Dermis blood vessel endothelial cell (primary cell): ENCODE data around the gene PRRX2. TPM values are rescaled to one million over a fixed set of nuclear protein-coding genes. Genes with fewer than 3 reads are reported as not detected.

Experiments
- DNase-seq: peaks from one replicate; pipeline ENCODE4 v3.0.0; 2010
- total RNA-seq: library from RNA; depleted of rRNA; stranded (reverse); fragments of >200 nt; gene quantifications from 2 replicates; pipeline ENCODE4 v1.2.3, GENCODE V29; 2014

Gene PRRX2
- total RNA-seq, 1 donor from 2014 or later = 1.2 TPM

DNA sequence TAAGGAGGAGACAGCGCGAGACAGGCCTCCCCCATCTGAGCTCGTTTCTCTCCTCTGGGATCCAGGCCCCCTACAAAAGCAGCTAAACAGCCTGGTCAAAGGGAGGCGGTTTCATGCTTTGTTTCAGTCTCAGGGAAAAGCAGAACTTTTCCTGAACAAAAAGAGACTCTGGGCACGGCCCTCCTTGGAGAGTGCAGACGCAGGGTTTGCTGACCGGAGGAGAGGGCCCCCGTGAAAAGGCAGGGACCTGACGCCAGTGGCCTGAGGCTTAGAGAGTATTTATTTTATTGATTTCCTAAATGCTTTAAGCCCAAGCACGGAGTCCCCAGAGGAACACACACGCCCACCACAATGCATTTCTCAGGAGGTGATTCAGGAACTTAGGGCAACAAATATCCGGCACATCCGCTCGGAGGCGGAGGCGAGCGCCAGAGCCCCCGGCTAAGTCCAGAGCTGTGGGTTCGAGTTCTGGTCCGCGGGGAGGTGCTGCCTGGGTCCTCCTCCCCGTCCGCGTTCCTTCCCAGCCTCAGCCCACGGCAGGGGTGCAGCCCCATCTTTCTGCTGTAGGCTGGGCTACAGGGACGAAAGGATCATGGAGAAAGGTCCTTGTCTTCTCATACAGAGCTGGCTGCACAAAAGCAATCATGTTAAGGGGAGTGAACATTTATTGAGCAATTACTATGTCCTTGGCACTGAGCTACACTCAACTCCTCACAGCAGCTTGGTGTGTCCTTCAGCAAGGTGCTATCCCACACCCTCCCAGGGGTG is 47.4 kb downstream of the PRRX2 start:
- peak; percentile 37 for DNase-seq

DNA sequence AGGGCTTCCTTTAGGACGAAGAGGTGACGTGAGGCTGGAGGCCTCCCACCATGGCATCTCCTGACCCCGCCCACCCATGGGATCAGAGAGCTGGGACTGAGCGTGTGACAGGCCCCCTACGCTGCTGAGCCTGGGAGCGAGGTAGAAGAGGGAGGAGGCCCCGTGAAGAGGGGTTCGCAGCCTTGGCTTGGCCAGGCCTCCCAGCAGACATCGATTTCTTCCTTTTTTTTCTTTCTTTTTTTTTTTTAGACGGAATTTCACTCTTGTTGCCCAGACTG is 47.9 kb downstream of the PRRX2 start:
- DNase-seq = no peak

DNA sequence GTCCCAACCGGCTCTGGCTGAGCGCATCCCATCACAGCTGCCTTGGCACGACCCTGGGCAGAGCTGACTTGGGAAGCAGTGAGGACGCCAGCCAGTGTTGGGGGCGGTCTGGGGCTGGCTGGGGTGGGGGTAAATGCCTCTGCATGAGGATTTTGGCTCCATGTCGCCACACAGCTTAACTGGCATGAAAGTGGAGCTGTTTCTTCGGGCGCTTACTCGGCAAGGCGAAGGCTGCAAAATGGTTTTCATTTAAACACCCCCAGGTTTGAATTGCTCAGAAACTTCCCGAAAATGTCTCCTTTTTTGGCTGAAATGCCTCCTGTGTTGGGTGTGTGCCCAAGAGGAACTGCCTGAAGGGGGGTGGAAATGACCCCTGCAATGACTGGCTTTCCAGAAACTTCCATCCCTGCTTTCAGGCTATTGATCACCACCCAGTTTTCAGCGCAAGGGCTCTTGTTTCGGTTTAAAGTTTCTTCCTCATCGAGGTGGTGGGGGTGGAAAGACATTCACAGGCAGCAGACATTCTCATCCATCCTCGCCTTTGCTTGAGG is 49.1 kb downstream of the PRRX2 start:
- no peak for DNase-seq

DNA sequence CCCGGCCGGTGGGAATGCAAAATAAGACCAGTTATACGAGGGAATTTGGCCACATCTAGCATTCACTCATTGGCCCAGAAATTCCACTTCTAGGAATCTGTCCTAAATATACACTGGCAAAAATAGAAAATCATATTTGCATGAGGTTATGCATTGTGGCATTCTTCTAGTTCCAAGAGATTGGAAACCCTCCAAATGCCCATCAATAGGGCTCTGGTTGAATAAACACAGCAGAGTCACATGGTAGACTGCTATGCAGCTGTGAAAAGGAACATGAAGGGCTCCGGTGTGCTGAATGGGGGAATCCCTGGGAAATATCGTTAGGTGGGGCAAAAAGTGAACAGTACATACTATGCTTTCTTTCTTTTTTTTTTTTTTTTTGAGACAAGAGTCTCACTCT is 50.6 kb downstream of the PRRX2 start:
- DNase-seq = no peak

DNA sequence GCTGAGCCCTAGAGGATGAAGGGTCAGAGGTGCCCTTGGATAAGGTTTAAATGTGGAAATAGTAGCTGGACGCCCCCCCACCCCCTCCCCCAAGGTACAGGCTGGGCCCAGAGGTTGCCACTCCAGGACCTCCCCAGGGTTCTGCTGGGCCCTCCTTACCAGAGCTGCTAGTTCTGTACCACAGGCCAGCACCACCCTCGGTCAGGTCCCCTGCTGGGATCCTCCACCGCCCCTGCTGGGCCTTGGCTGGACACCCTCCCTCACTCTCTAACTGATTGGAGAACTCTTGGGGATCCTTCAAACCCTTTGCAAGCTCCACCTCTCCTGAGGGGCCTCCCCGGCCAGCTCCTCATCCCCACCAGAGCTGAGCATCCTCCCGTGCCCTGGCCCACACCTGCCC is 52.5 kb downstream of the PRRX2 start:
- DNase-seq = no peak

DNA sequence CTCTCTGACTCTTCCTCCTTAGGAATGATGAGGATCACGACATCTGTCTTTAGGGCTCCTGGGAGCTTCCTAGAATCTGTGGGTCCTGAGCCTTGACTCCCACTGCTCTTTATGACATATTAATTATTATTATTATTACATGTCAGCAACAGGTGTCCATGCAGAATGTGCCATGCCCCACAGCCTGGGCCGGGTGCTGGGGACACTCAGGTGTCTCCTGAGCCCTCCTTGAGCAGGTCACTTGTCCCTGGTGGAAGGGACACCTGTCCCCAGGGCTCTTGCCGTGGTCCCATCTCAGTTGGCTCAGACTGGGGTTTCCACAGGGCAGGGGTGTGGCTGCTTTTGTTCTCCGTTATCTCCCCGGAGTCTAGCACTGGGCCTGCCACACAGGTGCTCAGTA is 53.2 kb downstream of the PRRX2 start:
- DNase-seq = no peak

DNA sequence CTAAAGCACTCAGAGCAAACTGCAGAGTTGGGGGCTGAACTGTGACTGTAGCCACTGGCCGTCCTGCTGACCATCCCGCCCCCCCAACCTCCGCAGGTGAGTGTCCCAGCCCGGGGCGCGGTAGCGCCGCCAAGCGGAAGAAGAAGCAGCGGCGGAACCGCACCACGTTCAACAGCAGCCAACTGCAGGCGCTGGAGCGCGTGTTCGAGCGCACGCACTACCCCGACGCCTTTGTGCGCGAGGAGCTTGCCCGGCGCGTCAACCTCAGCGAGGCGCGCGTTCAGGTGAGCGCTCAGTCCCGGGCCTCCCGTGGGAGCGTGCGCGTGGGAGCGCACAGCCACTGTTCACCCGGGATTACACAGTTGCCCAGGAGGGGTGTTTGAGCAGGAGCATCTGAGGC is 53.7 kb downstream of the PRRX2 start:
- no peak for DNase-seq

DNA sequence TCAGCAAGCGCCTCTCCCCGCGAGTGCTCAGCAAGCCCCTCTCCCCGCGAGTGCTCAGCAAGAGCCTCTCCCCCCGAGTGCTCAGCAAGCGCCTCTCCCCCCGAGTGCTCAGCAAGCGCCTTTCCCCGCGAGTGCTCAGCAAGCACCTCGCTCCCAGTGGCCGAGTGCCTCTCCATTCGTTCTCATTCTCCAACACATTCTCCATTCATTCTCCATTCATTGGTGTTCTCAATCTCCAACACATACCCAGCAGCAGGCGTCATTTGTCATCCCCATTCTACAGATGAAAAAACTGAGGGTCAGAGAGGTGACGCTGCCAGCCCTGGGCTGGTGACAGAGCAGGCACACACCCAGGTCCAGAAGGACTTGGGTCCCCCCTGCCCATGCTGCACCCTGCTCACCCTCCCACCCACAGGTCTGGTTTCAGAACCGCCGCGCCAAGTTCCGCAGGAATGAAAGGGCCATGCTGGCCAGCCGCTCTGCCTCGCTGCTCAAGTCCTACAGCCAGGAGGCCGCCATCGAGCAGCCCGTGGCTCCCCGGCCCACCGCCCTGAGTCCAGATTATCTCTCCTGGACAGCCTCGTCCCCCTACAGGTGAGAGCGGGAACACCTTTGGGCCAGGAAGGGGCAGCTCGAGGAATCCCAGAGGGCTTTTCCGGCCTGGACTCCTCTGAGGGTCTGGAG is 54.9 kb downstream of the PRRX2 start:
- no peak for DNase-seq

DNA sequence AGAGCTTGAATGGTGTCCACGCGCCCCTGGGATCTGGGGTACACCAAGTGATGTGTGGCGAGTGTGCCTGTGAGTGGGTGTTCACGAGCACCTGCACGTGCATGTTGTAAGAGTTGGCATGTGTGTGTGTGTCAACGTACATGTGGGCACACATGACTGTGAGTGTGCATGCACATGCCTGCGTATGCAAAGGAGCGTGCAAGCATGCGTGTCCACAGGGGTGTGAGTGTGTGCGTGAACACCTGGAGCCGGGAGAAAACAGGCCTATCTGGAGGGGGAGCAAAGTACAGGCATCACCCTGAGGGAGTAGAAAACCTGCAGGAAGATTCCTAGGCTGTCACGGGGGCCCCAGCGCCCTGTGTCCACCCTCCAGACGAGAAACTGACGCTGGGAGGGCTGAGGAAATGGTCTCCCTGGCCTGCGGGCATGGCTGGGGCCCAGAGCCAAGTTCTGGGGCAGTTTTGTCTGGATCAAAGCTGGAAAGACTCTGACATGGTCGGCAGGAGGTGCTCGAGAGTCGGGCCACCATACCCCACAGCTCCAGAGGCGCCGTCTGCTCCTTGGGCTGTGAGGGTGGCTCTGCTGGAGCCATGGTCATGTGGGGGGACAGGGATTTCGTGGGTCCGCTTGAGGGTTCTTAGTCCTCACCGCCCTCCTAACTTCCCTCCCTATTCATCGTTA is 55.6 kb downstream of the PRRX2 start:
- DNase-seq = no peak

DNA sequence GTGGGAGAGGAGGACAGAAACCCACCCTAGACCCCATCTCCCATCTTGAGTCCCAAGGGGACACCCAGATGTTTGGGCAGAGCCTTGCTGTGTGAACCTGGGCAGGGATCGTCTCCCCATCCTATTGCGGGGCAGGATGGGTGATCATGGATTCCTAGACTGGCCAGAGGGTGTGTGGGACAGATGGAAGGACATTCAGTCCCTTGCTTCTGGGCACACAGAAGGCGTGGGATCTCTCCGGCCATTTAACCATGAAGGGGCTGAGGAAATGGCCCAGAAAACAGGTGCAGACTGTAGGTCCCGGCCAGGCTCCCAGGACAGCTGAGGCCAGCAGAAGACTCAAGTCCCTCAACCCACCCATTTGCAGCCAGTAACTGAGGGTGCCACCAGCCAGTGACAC is 57.5 kb downstream of the PRRX2 start:
- no peak for DNase-seq

DNA sequence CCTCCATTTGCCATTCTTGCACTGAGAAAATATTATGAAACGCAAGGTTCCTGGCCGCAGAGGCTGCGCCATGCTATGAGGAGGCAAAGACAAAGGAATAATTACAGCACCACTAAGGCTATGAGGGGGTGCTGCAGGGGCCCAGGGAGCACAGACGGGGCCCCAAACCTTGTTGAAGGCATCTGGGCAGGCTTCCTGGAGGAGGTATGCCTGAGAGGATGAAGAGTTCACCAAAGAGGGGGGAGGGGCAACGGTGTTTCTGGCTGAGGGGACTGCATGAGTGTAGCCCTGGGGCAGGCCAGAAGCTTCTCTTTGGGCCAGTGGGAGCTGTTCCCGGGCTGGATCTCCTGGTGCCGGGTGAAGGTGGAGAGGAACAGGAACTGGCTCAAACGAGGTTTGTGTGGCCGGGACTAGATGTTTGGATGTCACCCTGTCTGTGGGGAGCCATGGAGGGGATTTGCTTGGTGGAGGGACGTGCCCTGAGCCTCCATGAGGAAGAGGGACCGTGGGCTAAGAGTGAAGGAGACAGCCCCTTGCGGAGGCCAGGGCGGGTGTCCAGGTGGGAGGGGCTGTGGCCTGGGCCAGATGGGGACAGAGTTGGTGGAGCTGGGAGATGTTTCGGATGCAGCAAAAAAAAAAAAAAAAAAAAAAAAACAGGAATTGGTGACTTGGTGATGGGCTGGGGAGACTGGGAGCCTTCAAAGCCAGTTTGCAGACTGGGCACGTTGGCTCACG is 59.2 kb downstream of the PRRX2 start:
- DNase-seq = no peak

DNA sequence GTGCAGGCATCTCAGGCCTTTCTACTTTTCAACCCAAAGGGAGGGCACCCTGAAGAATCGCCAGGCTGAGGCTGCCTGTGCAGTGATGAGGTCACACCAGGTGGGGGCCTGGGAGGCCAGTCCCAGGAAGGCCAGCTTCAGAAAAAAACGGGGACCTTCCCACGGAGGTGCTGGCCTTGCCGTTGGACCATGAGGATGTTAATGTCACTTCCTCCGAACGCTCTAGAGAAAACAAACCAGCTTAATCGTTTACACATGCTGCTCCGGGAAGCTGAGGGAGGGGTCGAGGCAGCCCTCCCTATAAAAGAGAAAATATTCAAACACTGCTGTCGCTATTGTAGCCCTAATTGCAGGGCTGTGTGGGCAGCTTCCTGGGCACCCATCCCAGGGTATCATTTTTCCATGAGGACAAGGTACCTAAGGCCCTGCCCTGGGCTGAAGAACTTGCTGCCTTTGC is 60.4 kb downstream of the PRRX2 start:
- DNase-seq = no peak

DNA sequence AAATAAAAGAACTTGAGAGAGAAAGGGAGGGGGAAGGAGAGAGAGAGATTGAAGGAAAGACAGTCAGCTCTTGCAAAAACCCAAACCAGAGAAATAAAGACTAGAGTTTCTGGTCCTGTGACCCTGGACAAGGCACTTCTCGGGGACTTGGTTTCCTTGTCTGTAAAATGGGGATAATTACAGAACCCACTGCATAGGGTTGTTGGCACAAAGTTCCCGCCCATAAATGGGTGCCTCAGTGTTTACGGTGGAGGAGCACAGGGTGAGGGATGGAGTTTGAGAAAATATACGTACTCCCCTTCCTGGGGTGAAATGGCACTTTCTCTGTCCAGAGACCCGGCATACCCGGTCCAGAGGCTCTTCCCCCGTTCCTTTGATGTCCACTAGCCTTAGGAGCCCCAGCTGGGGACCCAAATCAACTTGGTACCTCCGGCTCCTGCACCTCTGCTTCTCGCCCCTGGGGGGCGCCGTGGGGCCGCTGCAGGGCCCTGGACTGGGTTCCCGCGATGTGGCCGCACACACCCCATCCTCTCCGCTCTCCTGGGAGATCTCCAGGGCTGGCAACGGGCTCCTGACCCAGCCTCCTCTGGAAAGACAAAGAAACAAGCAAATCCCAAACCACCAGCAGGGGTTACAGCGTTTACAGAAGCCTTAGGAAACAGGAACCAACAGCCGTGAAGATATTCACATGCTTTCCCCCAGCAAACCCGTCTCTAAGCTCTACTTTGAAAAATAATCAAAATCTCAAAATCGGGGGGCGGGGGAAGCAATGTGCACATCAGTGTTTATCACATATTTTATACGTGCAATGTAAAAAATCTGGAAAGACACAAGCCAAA is 61.1 kb downstream of the PRRX2 start:
- peak; percentile 68 for DNase-seq

DNA sequence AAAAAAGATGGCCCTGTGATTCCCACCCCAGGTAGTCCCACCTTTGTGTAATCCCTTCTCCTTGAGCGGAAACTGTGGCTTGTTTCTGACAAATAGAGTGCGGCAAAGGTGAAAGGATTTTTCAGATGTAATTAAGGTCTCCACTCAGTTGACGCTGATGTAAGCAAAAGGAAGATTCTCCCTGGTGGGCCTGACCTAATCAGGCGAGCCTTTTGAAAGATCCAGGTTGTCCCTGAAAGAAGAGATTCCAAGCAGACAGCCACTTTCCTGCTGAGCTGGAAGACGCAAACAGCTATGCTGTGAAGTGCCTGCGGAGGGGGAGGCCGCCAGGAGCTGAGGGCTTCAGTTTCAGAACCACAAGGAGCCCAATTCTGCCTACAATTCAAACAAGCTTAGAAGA is 63.3 kb downstream of the PRRX2 start:
- no peak for DNase-seq

DNA sequence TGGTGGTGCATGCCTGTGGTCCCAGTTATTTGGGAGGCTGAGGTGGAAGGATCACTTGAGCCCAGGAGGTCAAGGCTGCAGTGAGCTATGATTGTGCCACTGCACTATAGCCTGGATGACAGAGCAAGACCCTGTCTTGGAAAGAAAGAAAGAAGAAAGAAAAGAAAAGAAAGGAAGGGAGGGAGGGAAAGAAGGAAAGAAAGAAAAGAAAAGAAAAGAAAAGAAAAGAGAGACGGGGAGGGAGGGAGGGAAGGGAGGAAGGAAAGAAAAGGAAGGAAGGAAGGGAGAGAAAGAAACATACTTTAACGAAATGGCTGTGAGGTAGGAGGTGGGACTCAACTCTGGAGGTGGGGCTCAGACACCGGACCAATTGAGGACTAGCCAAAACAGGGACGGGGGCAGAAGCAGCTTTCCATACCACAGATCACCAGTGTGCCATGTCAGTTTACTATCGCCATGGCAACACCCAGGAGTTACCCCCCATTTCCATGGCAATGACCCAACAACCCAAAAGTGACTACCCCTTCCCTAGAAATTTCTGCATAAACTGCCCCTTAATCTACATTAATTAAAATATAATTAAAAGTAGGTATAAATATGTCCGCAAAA is 66.1 kb downstream of the PRRX2 start:
- DNase-seq = no peak

DNA sequence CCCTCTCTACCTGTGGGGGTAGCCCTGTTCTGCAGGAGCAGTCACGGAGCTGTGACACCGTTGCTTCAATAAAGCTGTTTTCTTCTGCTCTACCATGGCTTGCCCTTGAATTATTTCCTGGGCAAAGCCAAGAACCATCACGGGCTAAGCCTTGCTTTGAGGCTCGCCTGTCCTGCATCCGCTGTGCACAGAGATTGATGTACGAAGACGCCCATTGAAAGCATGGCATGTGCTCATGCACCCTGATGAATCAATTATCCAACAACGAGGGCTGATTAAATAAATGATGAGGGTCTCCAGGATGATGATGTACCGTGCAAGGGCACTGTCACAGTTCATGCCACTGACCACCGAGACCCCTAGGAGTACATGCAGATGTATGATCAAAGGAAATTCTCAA is 66.7 kb downstream of the PRRX2 start:
- DNase-seq = no peak

DNA sequence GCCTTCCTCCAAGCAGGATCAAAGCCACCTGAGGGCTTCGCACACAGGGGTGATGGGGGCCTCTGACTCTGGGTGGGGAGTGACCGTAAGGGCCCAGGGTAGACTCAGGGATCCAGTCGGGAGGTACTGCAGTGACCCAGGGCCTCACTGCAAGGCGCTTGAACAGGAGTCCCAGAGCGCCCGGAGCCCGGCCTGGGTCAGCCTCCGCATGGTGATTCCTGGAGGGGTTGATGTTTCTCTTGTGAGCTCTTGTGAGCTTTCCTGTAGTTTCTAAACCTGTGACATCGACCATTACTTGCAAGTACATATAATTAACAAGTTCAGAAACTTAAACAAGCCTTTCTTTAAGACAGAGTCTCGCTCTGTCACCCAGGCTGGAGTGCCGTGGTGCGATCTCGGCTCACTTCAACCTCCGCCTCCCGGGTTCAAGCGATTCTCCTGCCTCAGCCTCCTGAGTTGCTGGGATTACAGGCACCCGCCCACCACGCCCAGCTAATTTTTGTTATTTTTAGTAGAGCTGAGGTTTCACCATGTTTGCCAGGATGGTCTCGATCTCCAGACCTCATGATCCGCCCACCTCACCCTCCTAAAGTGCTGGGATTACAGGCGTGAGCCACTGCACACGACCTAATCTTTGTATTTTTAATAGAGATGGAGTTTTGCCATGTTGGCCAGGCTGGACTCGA is 67.6 kb downstream of the PRRX2 start:
- no peak for DNase-seq

DNA sequence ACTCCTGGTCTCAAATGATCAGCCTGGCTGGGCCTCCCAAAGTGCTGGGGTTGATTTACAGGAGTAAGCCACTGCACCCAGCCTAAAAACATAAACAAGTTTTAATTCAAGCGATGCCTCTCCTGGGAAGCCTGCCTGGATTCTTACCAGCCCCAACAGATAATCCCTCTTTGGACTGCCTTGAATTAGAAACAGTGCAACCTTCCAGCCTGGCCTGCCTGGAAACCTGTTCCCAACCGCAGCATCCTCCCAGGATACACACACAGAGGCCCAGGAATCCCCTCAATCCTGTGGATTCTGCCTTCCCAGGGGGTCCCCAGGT is 68.1 kb downstream of the PRRX2 start:
- no peak for DNase-seq

DNA sequence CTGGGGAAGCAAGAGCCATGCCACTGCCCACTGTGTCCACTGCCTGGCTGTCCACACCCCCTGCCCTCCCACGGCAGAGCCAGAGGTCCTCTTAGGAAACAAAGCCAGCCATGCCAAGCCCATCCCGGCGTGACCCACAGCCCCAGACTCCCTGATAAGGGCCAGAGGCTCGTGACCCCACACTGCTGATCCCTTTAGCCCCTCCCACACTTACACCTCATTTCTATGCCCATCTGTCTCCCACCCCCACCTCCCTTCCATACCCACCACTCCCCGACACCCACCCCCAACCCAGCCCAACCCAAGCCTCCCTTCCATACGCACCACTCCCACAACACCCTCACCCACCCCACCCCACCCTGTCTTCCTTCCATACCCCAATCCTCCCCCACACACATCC is 70.1 kb downstream of the PRRX2 start:
- no peak for DNase-seq

DNA sequence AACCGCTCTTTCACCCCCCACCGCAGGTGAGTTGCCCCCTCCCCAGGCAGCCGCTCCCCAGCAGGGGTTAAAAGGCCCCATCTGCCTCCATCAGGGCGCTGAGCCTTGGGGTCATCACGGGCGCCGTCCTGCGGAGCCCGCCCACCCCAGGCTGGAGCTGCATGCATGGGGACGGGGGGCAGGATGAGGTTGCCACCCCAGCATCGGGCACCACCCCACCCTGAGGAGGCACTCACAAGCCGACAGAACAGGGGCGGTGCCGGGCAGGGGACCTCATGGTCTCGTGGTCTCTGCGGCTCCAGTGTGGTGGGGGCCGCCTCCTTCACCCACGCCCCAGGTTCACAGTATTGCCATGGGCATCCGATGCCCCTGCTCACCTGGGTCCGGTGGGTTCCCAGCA is 70.9 kb downstream of the PRRX2 start:
- DNase-seq = no peak
